GM18951 (cell line): ENCODE data around the gene SLC35B1.

Experiments
- POLR2A ChIP-seq: IDR thresholded peaks from 4 replicates; pipeline ENCODE4 v1.6.1; 2011; ENCODE audit warnings: mild to moderate bottlenecking; ENCODE audit not compliant: insufficient read length, insufficient read depth; ENCODE audit errors: extremely low read depth
- in situ Hi-C: fragments of 300-500 bp; cut with MboI; formaldehyde crosslinking; loops from one replicate; pipeline ENCODE4 v1.12.0; 2022; ENCODE audit warnings: low sequenced_read_pairs, mixed read lengths, inconsistent platforms; ENCODE audit not compliant: unreplicated experiment

Gene SLC35B1

DNA sequence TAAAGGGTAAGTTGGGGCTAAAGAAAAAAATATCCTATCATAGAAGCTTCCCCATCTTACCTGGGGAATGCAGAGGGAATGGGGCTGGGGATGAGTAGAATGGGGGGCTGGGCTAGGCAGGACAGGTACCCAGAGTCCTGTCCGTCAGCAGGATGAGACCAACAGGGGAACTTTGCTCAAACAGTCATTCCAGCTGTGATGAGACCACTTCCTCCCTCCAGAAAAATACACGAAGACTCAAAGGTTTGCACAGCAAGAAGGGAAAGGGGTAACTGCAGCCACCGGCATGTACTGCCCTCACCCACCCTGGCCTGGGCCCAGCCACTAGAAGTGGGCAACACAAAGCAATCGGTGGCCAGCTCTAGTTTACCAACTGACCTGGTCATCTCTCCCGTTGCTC is 20.7 kb upstream of the SLC35B1 start:
- no peak for TF ChIP-seq POLR2A
- in situ Hi-C loops: no loop called here

- no peak for TF ChIP-seq POLR2A
- in situ Hi-C loops: no loop called here
Measured at GRCh38 chr17:49727380-49727779, 19.6 kb upstream of the SLC35B1 start.

DNA sequence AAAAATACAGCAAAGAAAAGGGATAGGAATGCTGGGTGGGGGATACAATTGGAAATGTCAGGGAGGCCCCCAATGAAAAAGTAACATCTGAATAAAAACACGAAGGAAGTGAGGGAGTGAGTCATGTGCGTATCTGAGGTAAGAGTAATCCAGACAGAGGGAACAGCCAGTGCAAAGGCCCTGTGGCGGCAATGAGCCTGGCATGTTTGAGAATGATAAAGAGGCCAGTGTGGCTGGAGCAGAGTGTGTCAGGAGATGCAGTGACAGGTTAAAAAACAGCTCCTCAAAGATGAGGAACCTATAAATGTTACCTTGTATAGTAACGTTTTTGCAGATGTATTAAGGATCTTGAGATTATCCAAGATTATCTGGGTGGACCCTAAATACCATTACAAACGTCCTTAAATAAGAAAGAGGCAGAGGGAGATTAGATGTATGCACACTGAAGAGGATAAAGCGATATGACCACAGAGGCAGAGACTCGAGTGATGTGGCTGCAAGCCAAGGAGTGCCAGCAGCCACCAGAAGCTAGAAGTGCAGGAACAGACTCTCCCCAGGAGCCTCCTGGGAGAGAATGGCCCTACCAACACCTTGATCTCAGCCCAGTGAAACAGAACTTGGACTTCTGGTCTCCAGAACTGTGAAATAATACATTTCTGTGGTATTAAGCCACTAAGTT is 17.8 kb upstream of the SLC35B1 start:
- TF ChIP-seq POLR2A: no peak
- in situ Hi-C loops: no loop called here

DNA sequence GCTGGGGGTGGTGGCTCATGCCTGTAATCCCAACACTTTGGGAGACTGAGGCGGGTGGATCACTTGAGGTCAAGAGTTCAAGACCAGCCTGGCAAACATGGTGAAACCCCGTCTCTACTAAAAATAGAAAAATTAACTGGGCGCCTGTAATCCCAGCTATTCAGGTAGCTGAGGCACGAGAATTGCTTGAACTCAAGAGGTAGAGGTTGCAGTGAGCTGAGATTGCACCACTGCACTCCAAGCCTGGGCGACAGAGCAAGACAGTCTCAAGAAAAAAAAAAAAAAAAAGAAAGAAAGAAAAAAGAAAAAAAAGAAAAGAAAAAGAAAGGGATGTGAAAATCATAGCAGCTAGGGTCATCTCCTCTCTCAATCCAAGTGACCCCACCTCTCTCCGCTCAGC is 16.8 kb upstream of the SLC35B1 start:
- in situ Hi-C loops: loop anchor here (25.0 kb wide), 1 partner anchor 312 kb away; the partner anchor contains the start of gene PHB1

GRCh38 chr17:49723423-49723822 is 15.7 kb upstream of the SLC35B1 start:
- in situ Hi-C loops: loop anchor here (25.0 kb wide), 1 partner anchor 311 kb away; the partner anchor contains the start of gene PHB1

GRCh38 chr17:49722066-49722465 is 14.3 kb upstream of the SLC35B1 start:
- in situ Hi-C loops: loop anchor here (25.0 kb wide), 1 partner anchor 310 kb away; the partner anchor contains the start of gene PHB1

More at GRCh38 chr17:49723423-49723822, 15.7 kb upstream of the SLC35B1 start:
- no peak for TF ChIP-seq POLR2A

DNA sequence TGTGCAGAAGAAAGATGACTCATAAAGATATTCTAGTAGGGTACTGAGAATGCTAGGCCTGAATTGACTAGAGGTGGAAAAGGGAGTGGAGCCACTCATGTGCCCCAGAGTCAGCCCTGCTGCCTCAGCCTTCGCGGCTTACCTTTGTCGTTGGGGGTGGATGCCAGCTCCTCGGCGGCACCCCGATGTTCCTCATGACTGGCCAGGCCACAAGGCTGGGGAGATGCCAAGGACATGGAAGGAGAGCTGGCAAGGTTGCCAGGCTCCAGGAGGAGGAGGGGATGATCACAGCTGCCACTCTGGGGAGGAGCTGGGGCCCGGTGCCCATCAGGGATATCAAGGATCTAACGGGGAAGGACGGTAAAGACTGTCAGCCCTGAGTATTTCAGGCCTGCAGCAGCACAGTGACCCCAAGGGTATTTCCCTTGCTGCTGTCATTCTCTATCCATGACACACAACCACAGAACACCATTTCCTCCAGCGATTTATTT is 9.7 kb upstream of the SLC35B1 start:
- TF ChIP-seq POLR2A: no peak
- in situ Hi-C loops: loop anchor here (10.0 to 25.0 kb wide), 2 partner anchors 67 to 305 kb away; partner anchors contain the start of genes KAT7 and PHB1

More at GRCh38 chr17:49722066-49722465, 14.3 kb upstream of the SLC35B1 start:
- no peak for TF ChIP-seq POLR2A

- in situ Hi-C loops: loop anchor here (10.0 to 25.0 kb wide), 2 partner anchors 68 to 305 kb away; partner anchors contain the start of genes KAT7 and PHB1
- no peak for TF ChIP-seq POLR2A
Measured at GRCh38 chr17:49716668-49717364, 9.1 kb upstream of the SLC35B1 start.

GRCh38 chr17:49715717-49716279 is 8.0 kb upstream of the SLC35B1 start:
- TF ChIP-seq POLR2A: no peak
- in situ Hi-C loops: loop anchor here (10.0 to 25.0 kb wide), 2 partner anchors 69 to 303 kb away; partner anchors contain the start of genes KAT7 and PHB1

GRCh38 chr17:49715216-49715615 is 7.5 kb upstream of the SLC35B1 start:
- TF ChIP-seq POLR2A: no peak
- in situ Hi-C loops: loop anchor here (10.0 to 25.0 kb wide), 2 partner anchors 70 to 303 kb away; partner anchors contain the start of genes KAT7 and PHB1

DNA sequence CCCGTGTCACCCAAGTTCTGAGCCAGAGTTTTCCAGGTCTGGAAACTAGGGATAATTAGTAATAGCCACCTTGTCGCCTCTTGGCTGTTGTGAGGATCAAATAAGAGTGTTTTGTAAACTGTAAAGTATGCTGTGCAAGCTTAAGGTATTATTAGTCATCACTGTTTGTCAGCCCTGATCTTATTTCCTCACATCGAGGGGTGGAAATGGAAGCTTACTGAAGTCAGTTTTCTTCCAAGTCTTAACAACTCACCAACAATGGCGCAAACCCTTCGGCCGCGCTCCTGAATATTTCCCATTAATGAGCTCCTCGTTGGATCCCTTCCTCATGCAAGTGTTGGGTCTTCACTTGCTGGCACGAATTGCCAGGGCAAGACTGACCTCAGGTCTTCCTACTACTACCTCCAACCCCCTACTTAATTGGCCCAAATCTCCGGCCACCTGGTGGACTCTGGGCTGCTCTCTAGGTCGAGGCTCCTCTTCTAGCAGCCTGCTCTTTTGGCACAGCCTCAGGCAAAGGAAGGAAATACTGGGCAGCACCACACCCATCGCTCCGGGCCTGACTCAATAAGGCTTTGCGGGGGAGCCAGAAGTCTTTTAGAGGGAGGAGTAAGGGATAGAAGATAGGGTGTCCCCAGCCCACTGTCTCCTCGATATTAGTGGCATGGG is 885 bp upstream of the SLC35B1 start:
- no peak for TF ChIP-seq POLR2A
- in situ Hi-C loops: loop anchor here (25.0 kb wide), 1 partner anchor 296 kb away; the partner anchor contains the start of gene PHB1

DNA sequence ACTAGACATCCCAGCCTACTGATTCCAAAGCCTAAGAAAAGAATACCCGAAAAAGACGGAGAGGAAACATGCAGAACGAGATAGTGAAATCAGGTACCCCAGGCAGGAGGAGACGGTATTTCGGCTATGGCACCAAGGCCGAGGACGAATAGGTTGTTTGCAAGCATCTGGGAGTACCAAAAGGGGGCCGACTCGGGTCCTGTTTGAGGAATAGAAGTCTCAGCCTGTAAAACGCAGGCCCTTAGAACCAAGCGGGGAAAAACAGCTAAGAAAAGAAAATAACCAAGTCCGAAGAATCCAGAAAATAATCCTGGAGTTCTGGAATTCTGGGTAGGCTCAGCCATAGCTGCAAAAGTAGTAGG is 537 bp downstream of the SLC35B1 start:
- in situ Hi-C loops: loop anchor here (25.0 kb wide), 1 partner anchor 295 kb away; the partner anchor contains the start of gene PHB1
- no peak for TF ChIP-seq POLR2A

DNA sequence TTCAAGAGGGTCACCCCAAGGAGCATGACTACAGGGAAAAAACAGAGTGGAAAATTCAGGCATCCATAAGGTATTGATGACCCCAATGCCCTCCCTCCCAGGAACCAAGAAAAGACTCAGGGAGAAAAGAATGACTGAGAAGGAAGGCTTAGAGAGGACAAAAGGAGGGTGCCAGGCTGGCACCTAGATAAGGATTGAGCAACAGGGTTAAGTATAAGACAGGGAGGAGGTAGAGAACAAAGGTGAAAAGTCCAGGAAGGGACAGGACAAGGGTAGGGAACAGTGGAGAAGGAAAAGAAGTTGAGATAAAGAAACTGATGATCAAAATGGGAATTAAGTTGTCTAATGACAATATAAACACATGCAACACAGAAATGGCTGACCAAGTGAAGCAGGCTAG is 2.5 kb downstream of the SLC35B1 start:
- no peak for TF ChIP-seq POLR2A
- in situ Hi-C loops: loop anchor here (25.0 kb wide), 1 partner anchor 293 kb away; the partner anchor contains the start of gene PHB1
